Spleen (tissue), 7 donors: ENCODE data around the gene YPEL2.

Experiments
- CTCF ChIP-seq, 11 experiments: fragments of 200-600 bp in 7 of 11; fragments of 450-650 bp in 4 of 11; sonication (generic) in 4 of 11; IDR thresholded peaks in 8 of 11; conservative IDR thresholded peaks in 3 of 11; 1 replicate in 7 of 11; 2 replicates in 4 of 11; pipeline versions ENCODE4 v1.4.0 to v1.8.0; 2016 to 2021; ENCODE audit warnings: antibody characterized with exemption in 11 of 11, inconsistent platforms in 4 of 11, mild to moderate bottlenecking in 1 of 11
- POLR2AphosphoS5 ChIP-seq, 3 donors: sonication (generic); formaldehyde crosslinking; IDR thresholded peaks; one replicate each; pipeline ENCODE4 v1.5.1; 2017; ENCODE audit warnings: antibody characterized with exemption in 3 of 3
- donor health status: DM: no; HTN: no; CAD: no; lungs with moderate emphysema.
- donor health status: DM: no; HTN: no; CAD: no.
- donor health status: DM: no; HTN: no; CAD: no.

GRCh38 chr17:59361386-59361785 lies 29.9 kb downstream of the YPEL2 start:
- no peak for TF ChIP-seq CTCF (IDR thresholded peaks at IDR 0.05 in 8 of 11, conservative IDR thresholded peaks at IDR 0.05 in 3 of 11)
- no peak for TF ChIP-seq POLR2AphosphoS5 (IDR thresholded peaks at IDR 0.05)
